Right kidney (tissue), 1 donor: ENCODE results near the gene AURKA.
A peak's percentile ranks its signal among the peaks of the same experiment; 100 is the strongest.
"Not testable (repeated sequence)": the region's sequence is repeated elsewhere in the genome, so short reads cannot be mapped to it uniquely, and the experiment has no call there.

Experiments
- DNase-seq: peaks from one replicate; pipeline ENCODE4 v3.0.0-alpha.2; 2016

Gene AURKA

GRCh38 chr20:56422076-56422823 is 30.2 kb upstream of the AURKA start:
- no peak for DNase-seq

- DNase-seq: no peak
These were observed 29.1 kb upstream of the AURKA start for GRCh38 chr20:56420940-56421688.

- DNase-seq: no peak
These were observed 28.0 kb upstream of the AURKA start for GRCh38 chr20:56420028-56420427.

GRCh38 chr20:56418385-56418861 is 26.4 kb upstream of the AURKA start:
- no peak for DNase-seq

- DNase-seq: no peak
These were observed 25.9 kb upstream of the AURKA start for GRCh38 chr20:56417911-56418310.

GRCh38 chr20:56417402-56417801 is 25.4 kb upstream of the AURKA start:
- DNase-seq: no peak

GRCh38 chr20:56414842-56415765 is 23.1 kb upstream of the AURKA start:
- no peak for DNase-seq

GRCh38 chr20:56412949-56413348 is 20.9 kb upstream of the AURKA start:
- DNase-seq: no peak

- no peak for DNase-seq
These were observed 20.4 kb upstream of the AURKA start for GRCh38 chr20:56412473-56412790.

GRCh38 chr20:56411759-56412472 is 19.9 kb upstream of the AURKA start, which contains the start of gene CASS4:
Gene CASS4 (plus strand): TSS chr20:56412260. CDS start chr20:56412459, 199 bp downstream.
- DNase-seq: no peak

- DNase-seq: not testable (repeated sequence)
These were observed 19.3 kb upstream of the AURKA start for GRCh38 chr20:56411287-56411686.

- DNase-seq: no peak
These were observed 17.9 kb upstream of the AURKA start for GRCh38 chr20:56409956-56410355.

- DNase-seq: no peak
These were observed 17.5 kb upstream of the AURKA start for GRCh38 chr20:56409521-56409920.

- no peak for DNase-seq
These were observed 14.9 kb upstream of the AURKA start for GRCh38 chr20:56406910-56407309.

GRCh38 chr20:56405356-56405755 is 13.3 kb upstream of the AURKA start:
- DNase-seq: not testable (repeated sequence)

GRCh38 chr20:56403465-56403864 is 11.4 kb upstream of the AURKA start:
- no peak for DNase-seq

GRCh38 chr20:56400001-56400640 is 8.1 kb upstream of the AURKA start:
- DNase-seq: no peak

- no peak for DNase-seq
These were observed 3.2 kb upstream of the AURKA start for GRCh38 chr20:56395166-56395565.

- no peak for DNase-seq
These were observed 1.6 kb upstream of the AURKA start for GRCh38 chr20:56393653-56394052.

GRCh38 chr20:56392881-56393482 is 967 bp upstream of the AURKA start:
- peak; percentile 37 for DNase-seq

- DNase-seq: no peak
These were observed 351 bp downstream of the AURKA start for GRCh38 chr20:56391596-56392131.
